Motor neuron (in vitro differentiated cells): ENCODE measurements around the gene FSTL3. TPM values are rescaled to one million over a fixed set of nuclear protein-coding genes. Genes with fewer than 3 reads are reported as not detected.
A peak's percentile ranks its signal among the peaks of the same experiment; 100 is the strongest.
"Not testable (repeated sequence)": the region's sequence is repeated elsewhere in the genome, so short reads cannot be mapped to it uniquely, and the experiment has no call there.

ENCODE experiments used
- ATAC-seq, 8 experiments: fragments of 200-7000 bp; cut with Tn5 transposase; replicated peaks in 6 of 8; 2 replicates each; pipeline ENCODE4 v1.8.0; 2021; ENCODE audit warnings: mild to moderate bottlenecking in 8 of 8, moderate library complexity in 8 of 8
- H3K27ac ChIP-seq, 2 donors: fragments of 250-450 bp; sonication (Bioruptor Pico); 2 replicates each; pipeline ENCODE4 v1.9.0; 2021; ENCODE audit warnings: antibody characterized with exemption in 2 of 2, mild to moderate bottlenecking in 2 of 2, moderate library complexity in 1 of 2
- H3K4me1 ChIP-seq, 2 donors: fragments of 250-450 bp; sonication (Bioruptor Pico); replicated peaks in 1 of 2; 2 replicates each; pipeline ENCODE4 v1.6.1; 2021; ENCODE audit warnings: antibody characterized with exemption in 2 of 2, mild to moderate bottlenecking in 2 of 2, moderate library complexity in 1 of 2
- H3K4me3 ChIP-seq, 5 donors: fragments of 250-450 bp; sonication (Bioruptor Pico); 2 replicates each; pipeline ENCODE4 v1.9.0; 2021; ENCODE audit warnings: antibody characterized with exemption in 5 of 5, mild to moderate bottlenecking in 5 of 5, moderate library complexity in 4 of 5
- WGBS, 10 experiments: fragments of 450-650 bp; shearing (Covaris generic); methylation state at CpG; one replicate each; pipeline ENCODE4 v1.0.0; 2022; 5-methylcytosine and 5-hydroxymethylcytosine counted together
- in situ Hi-C, 9 experiments: fragments of 400-800 bp; cut with MboI; loops; one replicate each; pipeline ENCODE4 v1.15.0; 2021; ENCODE audit warnings: low sequenced_read_pairs in 9 of 9, low pct_unique_long_range_greater_than_20kb in 2 of 9; ENCODE audit not compliant: unreplicated experiment in 9 of 9
- total RNA-seq, 8 experiments: library from RNA; unstranded; fragments of 300-600 nt; gene quantifications; 2 replicates each; pipeline versions ENCODE4 v1.2.3 to v1.2.4, GENCODE V29; 2022

FSTL3 gene
- total RNA-seq, 8 experiments from 2014 or later, result 5.6 to 36.8 (median 8.6) TPM

DNA sequence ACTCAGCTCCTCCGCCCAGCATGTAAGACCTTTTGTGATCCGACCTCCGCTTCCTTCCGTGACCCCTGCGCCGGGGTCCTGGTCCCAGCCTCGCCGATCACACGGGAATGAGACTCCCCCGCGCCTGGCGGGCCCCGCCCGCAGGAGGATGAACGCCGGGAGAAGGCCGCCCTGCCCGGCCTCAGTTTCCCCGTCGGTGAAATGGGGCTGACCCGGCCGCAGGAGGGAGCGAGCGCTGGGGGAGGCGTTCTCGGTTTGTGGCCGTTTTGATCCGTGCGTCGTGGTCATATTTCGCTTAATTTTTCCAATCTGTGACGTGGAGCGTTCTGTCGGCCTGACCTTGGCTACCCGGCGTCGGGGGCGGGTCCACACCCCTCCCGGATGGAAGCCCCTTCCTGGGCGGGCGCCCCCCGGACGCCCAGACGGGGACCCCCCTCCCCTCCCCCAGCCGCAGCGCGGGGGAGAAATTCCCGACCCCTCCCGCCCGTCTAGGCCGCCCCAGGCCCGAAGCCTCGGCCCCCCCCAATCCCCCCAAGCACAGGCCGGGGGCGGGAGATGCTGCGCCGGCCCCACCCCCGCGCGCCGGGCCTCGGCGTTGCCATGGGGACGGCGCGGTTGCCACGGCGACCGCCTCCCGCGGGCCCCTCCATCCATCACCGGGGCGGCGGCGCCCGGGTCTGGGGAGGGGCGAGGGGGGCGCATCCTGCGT, 43.6 kb downstream of the FSTL3 start:
- WGBS, 10 experiments, result 17% methylated on average over 6 of the region's 79 CpGs; no CpG with 5 or more reads in 9 of the 10 experiments
- peak overlapping the region; percentile 22 to 47 (median 35) for H3K4me3 ChIP-seq
- in situ Hi-C loops, result loop anchor here in 1 of 9 experiments (10.0 kb wide), 1 partner anchor 55 kb away; the partner anchor contains the start of gene RNF126
- ATAC-seq, result peak in 6 of 8 experiments; percentile 17 to 74 (median 64)
- peak overlapping the region; percentile 90 to 94 for H3K27ac ChIP-seq
- H3K4me1 ChIP-seq, result peaks cover 31 to 48% of the 10 kb centered on the region in 2 donors

GRCh38 chr19:720345-721160, 44.4 kb downstream of the FSTL3 start:
- 0% methylated on average over 1 of the region's 58 CpGs; no CpG with 5 or more reads in 9 of the 10 experiments for WGBS, 10 experiments
- Histone ChIP-seq H3K27ac (peak overlapping the region; percentile 90 to 94), H3K4me1 (peaks cover 31 to 48% of the 10 kb centered on the region in 2 donors), H3K4me3 (peak overlapping the region; percentile 22 to 47 (median 35))
- in situ Hi-C loops, result loop anchor here in 1 of 9 experiments (10.0 kb wide), 1 partner anchor 56 kb away; the partner anchor contains the start of gene RNF126
- peak; percentile 5 to 85 (median 76) for ATAC-seq

DNA sequence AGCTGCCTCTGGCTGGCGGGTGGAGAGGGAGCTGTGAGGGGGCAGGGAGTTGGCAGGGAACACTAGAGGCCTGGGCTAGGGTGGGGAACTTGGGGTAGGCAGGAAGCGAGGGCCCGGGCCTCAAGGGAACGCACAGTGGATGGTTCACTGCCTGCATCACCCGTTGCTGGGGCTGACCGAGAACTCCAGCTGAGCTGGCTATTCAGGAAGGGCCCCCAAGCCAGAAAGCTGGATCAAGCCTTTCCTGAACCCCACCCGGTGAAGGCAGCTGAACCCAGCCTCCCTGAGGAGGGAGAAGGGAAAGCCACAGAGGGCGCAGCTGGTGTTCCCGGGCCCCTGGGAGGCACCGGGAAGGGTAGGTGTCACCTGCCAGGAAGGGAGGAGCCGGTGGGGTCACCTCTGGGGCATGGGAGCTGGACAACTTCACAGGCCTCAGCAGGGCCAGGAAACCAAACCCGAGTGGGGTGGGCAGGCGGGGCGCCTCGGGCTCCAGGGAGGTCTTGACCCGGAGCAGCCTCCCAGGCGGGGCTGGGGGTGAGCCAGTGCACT, 46.4 kb downstream of the FSTL3 start:
- Histone ChIP-seq H3K27ac (no peak overlapping the region), H3K4me1 (peaks cover 28 to 35% of the 10 kb centered on the region in 2 donors), H3K4me3 (no peak overlapping the region)
- in situ Hi-C loops, result loop anchor here in 1 of 9 experiments (10.0 kb wide), 1 partner anchor 58 kb away; the partner anchor contains the start of gene RNF126
- WGBS, 10 experiments, result 0 to 83% methylated on average over 1 to 5 of the region's 17 CpGs; no CpG with 5 or more reads in 8 of the 10 experiments
- peak in 3 of 8 experiments; percentile 23 to 54 (median 50) for ATAC-seq

GRCh38 chr19:723247-723646, 47.1 kb downstream of the FSTL3 start:
- peaks cover 24 to 32% of the 10 kb centered on the region in 2 donors for H3K4me1 ChIP-seq
- no peak overlapping the region for H3K27ac ChIP-seq
- ATAC-seq, result no peak
- in situ Hi-C loops, result loop anchor here in 1 of 9 experiments (10.0 kb wide), 1 partner anchor 58 kb away; the partner anchor contains the start of gene RNF126
- no peak overlapping the region for H3K4me3 ChIP-seq
- WGBS, 10 experiments, result 73% methylated on average over 3 of the region's 13 CpGs; no CpG with 5 or more reads in 9 of the 10 experiments

GRCh38 chr19:723714-724113, 47.5 kb downstream of the FSTL3 start:
- Histone ChIP-seq H3K4me1 (peaks cover 20 to 27% of the 10 kb centered on the region in 2 donors), H3K4me3 (no peak overlapping the region), H3K27ac (no peak overlapping the region)
- 92 to 100% (median 97%) methylated on average over 2 to 10 of the region's 18 CpGs; no CpG with 5 or more reads in 7 of the 10 experiments for WGBS, 10 experiments
- in situ Hi-C loops, result loop anchor here in 1 of 9 experiments (10.0 kb wide), 1 partner anchor 59 kb away; the partner anchor contains the start of gene RNF126
- ATAC-seq, result no peak

GRCh38 chr19:725461-726089, 49.4 kb downstream of the FSTL3 start:
- Histone ChIP-seq H3K27ac (no peak overlapping the region), H3K4me3 (no peak overlapping the region), H3K4me1 (peaks cover 7 to 15% of the 10 kb centered on the region in 2 donors)
- ATAC-seq, result no peak
- in situ Hi-C loops, result loop anchor here in 3 of 9 experiments (10.0 to 25.0 kb wide), 2 partner anchors 61 to 138 kb away; partner anchors contain the start of genes HCN2 (in 2 of the 3) and RNF126 (in 1 of the 3)
- 20 to 100% (median 90%) methylated on average over 1 to 6 of the region's 13 CpGs; no CpG with 5 or more reads in 4 of the 10 experiments for WGBS, 10 experiments

DNA sequence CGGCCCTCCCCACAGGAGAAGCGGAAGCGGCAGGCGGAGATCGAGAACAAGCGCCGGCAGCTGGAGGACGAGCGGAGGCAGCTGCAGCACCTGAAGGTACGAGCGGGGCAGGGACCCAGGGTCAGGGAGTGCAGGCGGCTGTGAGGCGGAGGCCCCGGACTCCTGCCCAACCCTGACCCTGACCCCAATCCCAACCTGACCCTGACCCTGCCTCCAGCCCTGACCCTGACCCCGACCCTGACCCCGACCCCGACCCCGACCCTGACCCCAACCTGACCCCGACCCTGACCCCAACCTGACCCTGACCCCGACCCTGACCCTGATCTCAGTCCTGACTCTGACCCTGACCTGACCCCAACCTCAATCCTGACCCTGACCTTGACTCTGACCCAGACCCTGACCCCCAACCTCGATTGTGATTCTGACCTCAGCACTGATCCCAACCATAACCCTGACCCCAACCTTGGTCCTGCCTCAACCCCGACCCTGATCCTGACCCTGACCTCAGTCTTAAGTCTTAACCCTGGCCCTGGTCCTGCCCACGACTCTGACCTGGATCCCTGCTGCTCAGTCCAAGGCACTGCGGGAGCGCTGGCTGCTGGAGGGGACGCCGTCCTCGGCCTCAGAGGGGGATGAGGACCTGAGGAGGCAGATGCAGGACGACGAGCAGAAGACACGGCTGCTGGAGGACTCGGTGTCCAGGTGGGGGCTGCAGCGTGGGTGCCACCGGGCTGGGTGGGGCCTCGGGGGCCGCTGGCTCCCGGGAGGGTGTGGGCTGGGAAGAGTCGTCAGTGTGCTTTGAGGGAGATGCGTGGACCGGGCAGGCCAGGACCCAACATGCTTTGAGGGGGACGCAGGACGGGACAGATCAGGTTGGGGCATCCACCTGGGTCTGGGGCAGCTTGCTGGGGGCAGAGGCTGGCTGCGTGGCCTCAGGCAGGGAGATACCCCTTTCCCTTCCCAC, 51.1 kb downstream of the FSTL3 start:
- WGBS, 10 experiments, result 86 to 100% (median 95%) methylated on average over 1 to 4 of the region's 43 CpGs; no CpG with 5 or more reads in 6 of the 10 experiments
- in situ Hi-C loops, result loop anchor here in 3 of 9 experiments (10.0 to 25.0 kb wide), 2 partner anchors 62 to 140 kb away; partner anchors contain the start of genes HCN2 (in 2 of the 3) and RNF126 (in 1 of the 3)
- Histone ChIP-seq H3K4me1 (peaks cover 0 to 4% of the 10 kb centered on the region in 2 donors), H3K27ac (no peak overlapping the region), H3K4me3 (no peak overlapping the region)
- ATAC-seq, result peak in 5 of 8 experiments; percentile 18 to 35 (median 25)

GRCh38 chr19:728011-728410, 51.8 kb downstream of the FSTL3 start:
- ATAC-seq, result peak in 3 of 8 experiments; percentile 5 to 68 (median 58)
- no CpG with 5 or more reads among the region's 26 CpGs for WGBS, 10 experiments
- in situ Hi-C loops, result loop anchor here in 3 of 9 experiments (10.0 to 25.0 kb wide), 2 partner anchors 63 to 141 kb away; partner anchors contain the start of genes HCN2 (in 2 of the 3) and RNF126 (in 1 of the 3)
- H3K4me1 ChIP-seq, result peaks cover 0 to under 1% of the 10 kb centered on the region in 2 donors
- no peak overlapping the region for H3K4me3 ChIP-seq
- no peak overlapping the region for H3K27ac ChIP-seq

GRCh38 chr19:729564-729963, 53.4 kb downstream of the FSTL3 start:
- WGBS, 10 experiments, result 92 to 100% methylated on average over 5 to 7 of the region's 15 CpGs; no CpG with 5 or more reads in 8 of the 10 experiments
- in situ Hi-C loops, result loop anchor here in 3 of 9 experiments (10.0 to 25.0 kb wide), 2 partner anchors 65 to 142 kb away; partner anchors contain the start of genes HCN2 (in 2 of the 3) and RNF126 (in 1 of the 3)
- ATAC-seq, H3K27ac ChIP-seq, H3K4me3 ChIP-seq, H3K4me1 ChIP-seq: not testable (repeated sequence)

- no peak overlapping the region for H3K4me3 ChIP-seq
- H3K27ac ChIP-seq, result no peak overlapping the region
- no peak for ATAC-seq
- WGBS, 10 experiments, result 43 to 100% (median 84%) methylated on average over 1 to 11 of the region's 14 CpGs; no CpG with 5 or more reads in 4 of the 10 experiments
- in situ Hi-C loops, result loop anchor here in 6 of 9 experiments (10.0 to 25.0 kb wide), 2 partner anchors 65 to 143 kb away; partner anchors contain the start of genes RNF126 (in 4 of the 6) and HCN2 (in 2 of the 6)
- H3K4me1 ChIP-seq, result no peaks in the 10 kb centered on the region
These were observed 53.9 kb downstream of the FSTL3 start for GRCh38 chr19:729965-730668.
